Muscle layer of colon (tissue), 2 donors: ENCODE data around the gene RBM43.
"Not testable (repeated sequence)": the region's sequence is repeated elsewhere in the genome, so short reads cannot be mapped to it uniquely, and the experiment has no call there.

ENCODE experiments used
- H3K27ac ChIP-seq: one replicate; pipeline ENCODE4 v1.7.0; 2013; ENCODE audit warnings: low read depth, mild to moderate bottlenecking, low read length, moderate library complexity
- H3K27me3 ChIP-seq, 2 donors: one replicate each; pipeline ENCODE4 v1.7.0; 2013; ENCODE audit warnings: low read length in 2 of 2, mild to moderate bottlenecking in 2 of 2; ENCODE audit not compliant: insufficient read depth in 2 of 2, control insufficient read depth in 1 of 2
- H3K36me3 ChIP-seq: one replicate; pipeline ENCODE4 v1.7.0; 2013; ENCODE audit warnings: mild to moderate bottlenecking, low read length; ENCODE audit not compliant: insufficient read depth
- H3K4me1 ChIP-seq: one replicate; pipeline ENCODE4 v1.7.0; 2013; ENCODE audit warnings: mild to moderate bottlenecking, low read length; ENCODE audit not compliant: insufficient read depth
- H3K4me3 ChIP-seq, 2 donors: one replicate each; pipeline ENCODE4 v1.7.0; 2013; ENCODE audit warnings: low read length in 2 of 2, low read depth in 1 of 2, mild to moderate bottlenecking in 1 of 2, moderate library complexity in 1 of 2
- H3K9ac ChIP-seq: one replicate; pipeline ENCODE4 v1.7.0; 2013; ENCODE audit warnings: low read length
- H3K9me3 ChIP-seq: one replicate; pipeline ENCODE4 v1.7.0; 2013; ENCODE audit warnings: mild to moderate bottlenecking, low read length
- donor health status: abdominal sarcoma.
- donor health status: Adenocarcinoma of cecum.

RBM43 gene

DNA sequence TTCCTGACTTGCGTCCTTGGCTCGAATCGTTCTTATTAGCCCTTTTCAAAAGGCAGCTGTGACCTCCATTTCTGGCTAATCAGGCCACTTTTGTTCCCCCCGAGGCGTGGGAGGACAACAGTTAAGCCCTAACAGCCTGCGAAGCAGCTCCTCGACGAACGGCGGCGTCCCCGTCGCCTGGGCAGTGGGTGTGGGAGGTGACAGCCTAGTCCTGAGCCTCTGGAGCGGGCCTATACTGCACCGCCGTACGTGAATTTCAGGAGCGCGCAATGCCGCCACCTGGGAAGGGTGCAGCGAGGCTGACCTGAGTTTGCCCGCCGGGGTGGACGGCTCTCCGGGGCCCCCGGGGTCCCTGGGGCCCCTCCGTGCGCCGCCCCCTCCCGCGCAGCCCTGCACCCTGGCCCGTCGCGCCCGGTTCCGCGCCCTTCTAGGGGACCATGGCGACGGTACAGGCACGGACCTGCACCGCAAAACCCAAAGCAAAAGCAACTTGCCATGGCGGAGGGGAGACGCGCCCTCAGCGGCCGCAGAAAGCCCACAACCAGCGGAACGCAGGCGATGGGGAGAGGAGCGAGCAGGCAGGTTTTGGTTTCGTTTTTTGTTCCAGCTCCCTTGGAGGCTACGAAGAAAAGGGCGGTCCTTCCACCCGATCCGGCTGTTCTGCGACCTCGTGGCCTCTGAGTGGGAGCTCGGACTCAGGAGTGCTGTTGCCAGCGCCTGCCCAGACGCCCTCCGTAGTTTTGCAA lies at the start of gene RBM43:
TSS of gene RBM43 (minus strand) at position 633 of the 746 bp plus-strand sequence. CDS start at position 497, 136 bp downstream.
- peak within 1 kb of the TSS; percentile 97 for H3K27ac ChIP-seq
- peaks cover 11% of the 10 kb centered on the region for H3K4me1 ChIP-seq
- no peaks in the 10 kb centered on the region for H3K36me3 ChIP-seq
- peak within 1 kb of the TSS; percentile 96 to 99 for H3K4me3 ChIP-seq
- peak within 1 kb of the TSS; percentile 94 for H3K9ac ChIP-seq
- no peaks in the 10 kb centered on the region for H3K27me3 ChIP-seq
- no peaks in the 10 kb centered on the region for H3K9me3 ChIP-seq

DNA sequence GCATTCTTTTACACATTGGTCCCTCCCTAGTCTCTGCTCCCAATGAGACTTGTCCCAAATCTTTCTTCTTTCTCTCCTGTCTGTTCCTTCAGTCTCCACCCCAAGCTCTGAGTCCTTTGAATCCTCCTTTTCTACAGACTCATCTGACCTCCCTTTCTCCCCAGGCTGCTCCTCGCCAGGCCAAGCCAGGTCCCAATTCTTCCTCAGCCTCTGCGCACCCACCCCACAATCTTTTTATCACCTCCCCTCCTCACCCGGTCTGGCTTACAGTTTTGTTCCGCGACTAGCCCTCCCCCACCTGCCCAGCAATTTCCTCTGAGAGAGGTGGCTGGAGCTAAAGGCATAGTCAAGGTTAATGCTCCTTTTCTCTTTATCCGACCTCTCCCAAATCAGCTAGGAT lies 48.6 kb upstream of the RBM43 start:
- not testable (repeated sequence) for H3K36me3 ChIP-seq, H3K27ac ChIP-seq, H3K9me3 ChIP-seq, H3K4me1 ChIP-seq, H3K4me3 ChIP-seq, H3K27me3 ChIP-seq, H3K9ac ChIP-seq

DNA sequence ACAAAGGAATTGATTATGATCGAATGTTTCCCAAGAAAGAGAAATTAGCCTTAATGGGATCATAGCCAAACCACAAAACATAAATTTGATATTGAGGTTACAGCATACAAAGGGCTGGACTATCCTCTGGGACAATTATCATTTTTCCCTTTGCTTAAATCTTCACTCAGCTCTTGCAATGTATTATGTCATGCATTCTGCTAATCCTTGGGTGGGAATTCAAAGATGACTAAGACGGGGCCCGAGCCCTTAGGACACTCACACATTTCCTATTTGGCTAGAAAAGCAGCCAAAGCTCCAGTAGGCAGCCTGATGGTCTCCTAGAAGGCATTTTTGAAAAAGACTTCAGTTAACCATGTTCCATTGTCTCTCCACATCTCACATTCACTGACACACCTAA lies 45.0 kb upstream of the RBM43 start:
- Histone ChIP-seq H3K9me3 (no peaks in the 10 kb centered on the region), H3K4me3 (no peak overlapping the region), H3K27me3 (no peaks in the 10 kb centered on the region), H3K36me3 (no peaks in the 10 kb centered on the region), H3K4me1 (no peaks in the 10 kb centered on the region), H3K27ac (no peak overlapping the region), H3K9ac (no peak overlapping the region)

DNA sequence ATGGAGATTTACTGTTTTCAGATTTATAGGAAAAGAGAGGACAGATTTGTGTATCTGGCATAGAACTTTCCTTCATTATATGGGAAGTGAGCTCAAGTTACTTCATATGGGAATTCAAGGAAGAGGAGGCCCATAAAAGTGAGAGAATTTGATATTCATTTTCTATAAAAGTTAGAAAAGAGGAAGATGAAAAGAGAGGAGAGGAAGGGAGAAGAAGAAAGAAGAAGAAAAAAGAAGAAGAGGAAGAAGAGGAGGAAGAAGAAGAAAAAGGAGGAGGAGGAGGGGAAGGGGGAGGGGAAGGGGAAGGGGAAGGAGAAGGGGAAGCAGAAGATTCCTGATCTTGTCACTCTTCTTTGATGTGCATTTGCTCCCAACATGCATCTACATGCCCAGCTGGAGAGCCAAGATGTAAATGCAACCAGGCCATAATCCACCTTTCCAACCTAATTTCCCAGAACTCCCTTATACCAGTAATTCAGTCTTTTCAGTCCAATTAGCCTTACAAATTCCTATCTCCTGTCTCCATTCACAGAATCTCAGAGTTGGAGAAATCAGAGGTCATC lies 43.5 kb upstream of the RBM43 start:
- Histone ChIP-seq H3K36me3 (no peaks in the 10 kb centered on the region), H3K27ac (no peak overlapping the region), H3K9me3 (no peaks in the 10 kb centered on the region), H3K27me3 (no peaks in the 10 kb centered on the region), H3K9ac (no peak overlapping the region), H3K4me3 (no peak overlapping the region), H3K4me1 (no peaks in the 10 kb centered on the region)

DNA sequence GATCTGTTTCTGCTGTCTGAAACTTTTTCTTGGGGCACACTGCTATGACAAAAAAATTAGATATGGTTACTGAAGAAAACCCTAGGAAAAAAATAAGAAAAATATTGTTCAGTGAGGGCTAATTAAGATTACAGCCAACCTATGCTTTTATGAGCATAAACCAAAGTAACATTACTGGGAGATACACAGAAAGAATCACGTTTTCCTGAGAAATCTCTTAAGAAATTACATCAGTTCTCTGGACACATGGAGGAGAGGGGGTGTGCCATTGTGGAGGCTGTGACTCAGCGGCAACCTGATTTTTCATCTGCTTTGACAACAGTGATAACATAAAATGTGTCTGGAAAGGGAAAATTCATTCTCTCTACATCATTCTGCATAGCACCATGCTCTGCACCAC lies 41.2 kb upstream of the RBM43 start:
- no peak overlapping the region for H3K9ac ChIP-seq

DNA sequence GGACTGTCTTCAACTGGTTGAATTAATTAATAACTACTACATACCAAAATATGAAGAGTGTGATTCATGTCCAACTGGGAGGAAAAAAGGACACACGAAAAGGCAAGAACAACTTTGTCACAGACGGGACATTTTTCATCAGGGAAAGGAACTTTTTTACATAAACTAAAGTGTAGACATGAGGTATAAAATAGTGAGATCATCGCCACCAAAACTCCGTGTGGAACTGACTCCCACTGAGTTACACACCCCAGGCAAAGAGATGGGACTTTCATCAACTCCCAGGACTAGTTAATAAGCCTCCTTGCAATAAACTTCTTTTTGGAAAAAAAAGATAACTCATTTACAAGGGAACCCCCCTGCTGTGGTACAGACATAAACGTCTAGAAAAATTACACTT lies 40.7 kb upstream of the RBM43 start:
- Histone ChIP-seq H3K9me3 (no peaks in the 10 kb centered on the region), H3K9ac (no peak overlapping the region), H3K36me3 (no peaks in the 10 kb centered on the region), H3K4me3 (no peak overlapping the region), H3K4me1 (no peaks in the 10 kb centered on the region), H3K27ac (no peak overlapping the region), H3K27me3 (no peaks in the 10 kb centered on the region)

More for the DNA sequence above, 41.2 kb upstream of the RBM43 start:
- no peaks in the 10 kb centered on the region for H3K36me3 ChIP-seq
- no peak overlapping the region for H3K4me3 ChIP-seq
- H3K27me3 ChIP-seq, result no peaks in the 10 kb centered on the region
- no peaks in the 10 kb centered on the region for H3K9me3 ChIP-seq
- H3K27ac ChIP-seq, result no peak overlapping the region
- H3K4me1 ChIP-seq, result no peaks in the 10 kb centered on the region

DNA sequence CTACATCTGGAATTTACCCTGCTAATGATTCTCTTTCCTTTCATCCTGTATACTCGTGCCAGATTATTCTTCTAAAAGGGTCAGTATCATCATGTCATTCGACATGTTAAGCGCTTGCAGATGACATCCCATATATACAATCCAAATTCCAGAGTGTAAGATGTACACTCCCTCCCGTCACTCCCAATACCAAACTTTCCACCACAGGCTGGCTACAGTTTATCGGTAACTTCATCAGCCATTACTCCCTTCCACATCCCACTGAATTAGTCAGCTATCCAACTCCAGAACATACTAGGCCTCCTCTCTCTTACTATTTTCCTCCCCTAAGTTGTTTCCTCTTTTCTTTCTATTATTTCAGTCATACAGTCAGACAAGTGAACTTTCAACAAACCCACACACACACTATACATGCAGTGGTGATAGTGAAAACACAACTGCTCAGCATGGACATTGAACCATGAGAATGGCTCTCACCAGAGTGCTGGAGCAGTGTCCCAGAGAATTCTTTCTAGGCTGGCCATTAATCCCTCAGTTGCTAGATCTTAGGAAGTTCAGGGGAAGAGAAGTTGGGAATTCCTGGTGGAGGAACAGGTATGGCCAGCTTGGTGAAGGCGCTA lies 38.4 kb upstream of the RBM43 start:
- Histone ChIP-seq H3K36me3 (no peaks in the 10 kb centered on the region), H3K27me3 (no peaks in the 10 kb centered on the region), H3K4me3 (no peak overlapping the region), H3K4me1 (no peaks in the 10 kb centered on the region), H3K9ac (no peak overlapping the region), H3K27ac (no peak overlapping the region), H3K9me3 (no peaks in the 10 kb centered on the region)

DNA sequence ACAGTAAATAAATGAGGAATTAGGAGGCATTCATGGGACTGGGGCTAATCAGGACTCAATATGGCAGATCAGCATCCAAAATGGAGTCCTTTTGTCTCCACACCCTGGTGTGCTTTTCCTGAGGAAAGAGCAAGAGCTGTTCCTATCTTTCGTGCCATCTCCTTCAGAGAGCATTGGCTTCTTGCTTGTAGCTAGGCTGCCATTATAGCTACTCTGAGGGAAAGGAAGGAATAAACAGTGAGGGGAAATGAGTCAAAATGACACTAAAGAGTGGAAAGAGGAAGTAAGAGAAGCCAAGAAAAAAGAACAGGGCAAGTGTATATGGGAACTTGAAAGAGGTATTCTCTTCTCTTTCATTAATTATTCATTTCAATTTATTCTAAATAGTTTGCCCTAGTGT lies 36.2 kb upstream of the RBM43 start:
- no peaks in the 10 kb centered on the region for H3K36me3 ChIP-seq
- no peaks in the 10 kb centered on the region for H3K4me1 ChIP-seq
- H3K4me3 ChIP-seq, result no peak overlapping the region
- H3K9ac ChIP-seq, result no peak overlapping the region
- H3K9me3 ChIP-seq, result no peaks in the 10 kb centered on the region
- no peaks in the 10 kb centered on the region for H3K27me3 ChIP-seq
- no peak overlapping the region for H3K27ac ChIP-seq

DNA sequence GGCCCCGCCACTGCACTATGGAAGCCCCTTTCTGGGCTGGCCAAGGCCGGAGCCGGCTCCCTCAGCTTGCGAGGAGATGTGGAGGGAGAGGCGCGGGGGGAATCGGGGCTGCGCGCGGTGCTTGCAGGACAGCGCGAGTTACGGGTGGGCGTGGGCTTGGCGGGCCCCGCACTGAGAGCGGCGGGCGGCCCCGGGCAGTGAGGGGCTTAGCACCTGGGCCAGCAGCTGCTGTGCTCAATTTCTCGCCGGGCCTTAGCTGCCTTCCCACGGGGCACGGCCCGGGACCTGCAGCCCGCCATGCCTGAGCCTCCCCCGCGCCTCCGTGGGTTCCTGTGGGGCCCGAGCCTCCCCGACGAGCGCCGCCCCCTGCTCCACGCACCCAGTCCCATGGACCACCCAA lies 34.3 kb upstream of the RBM43 start:
- H3K27ac ChIP-seq, H3K36me3 ChIP-seq, H3K9ac ChIP-seq, H3K9me3 ChIP-seq, H3K27me3 ChIP-seq, H3K4me3 ChIP-seq, H3K4me1 ChIP-seq: not testable (repeated sequence)

DNA sequence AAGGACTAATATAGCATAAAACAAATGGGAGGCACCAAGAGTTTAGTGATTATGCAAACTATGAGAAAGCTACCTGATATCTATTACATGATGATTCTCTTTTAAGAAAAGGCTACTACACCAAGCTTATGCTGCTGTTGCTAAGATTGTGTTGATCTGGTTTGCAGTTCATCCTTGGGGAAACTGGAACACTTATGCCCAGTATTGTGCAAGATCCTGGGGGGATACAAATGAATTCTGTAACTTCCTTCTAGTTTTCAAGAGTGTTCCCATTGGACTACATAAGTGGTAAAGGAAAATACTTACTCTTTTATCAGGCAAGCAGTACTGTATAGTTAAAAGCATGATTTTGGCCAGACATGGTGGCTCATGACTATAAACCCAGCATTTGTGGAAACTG lies 30.9 kb upstream of the RBM43 start:
- no peaks in the 10 kb centered on the region for H3K27me3 ChIP-seq
- H3K9me3 ChIP-seq, result no peaks in the 10 kb centered on the region
- no peaks in the 10 kb centered on the region for H3K36me3 ChIP-seq
- H3K27ac ChIP-seq, result no peak overlapping the region
- no peak overlapping the region for H3K9ac ChIP-seq
- no peak overlapping the region for H3K4me3 ChIP-seq
- H3K4me1 ChIP-seq, result peaks cover 9% of the 10 kb centered on the region

DNA sequence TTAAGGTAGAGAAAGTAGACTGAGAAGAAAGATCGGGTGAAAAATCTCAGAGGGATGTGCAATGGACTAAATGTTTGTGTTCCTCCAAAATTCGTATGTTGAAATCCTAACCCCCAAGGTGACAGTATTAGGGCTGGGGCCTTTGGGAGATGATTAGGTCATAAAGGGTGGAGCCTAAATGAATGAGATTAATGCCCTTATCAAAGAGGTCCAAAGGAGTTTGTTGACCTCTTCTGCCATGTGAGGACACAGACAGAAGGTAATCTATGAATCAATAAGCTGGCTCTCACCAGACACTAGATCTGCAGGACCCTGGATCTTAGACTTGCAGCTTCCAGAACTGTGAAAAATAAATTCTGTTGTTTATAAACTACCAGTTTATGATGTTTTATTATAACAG lies 30.5 kb upstream of the RBM43 start:
- peaks cover 10% of the 10 kb centered on the region for H3K4me1 ChIP-seq
- no peaks in the 10 kb centered on the region for H3K36me3 ChIP-seq
- H3K9ac ChIP-seq, result no peak overlapping the region
- no peak overlapping the region for H3K4me3 ChIP-seq
- no peak overlapping the region for H3K27ac ChIP-seq
- no peaks in the 10 kb centered on the region for H3K9me3 ChIP-seq
- H3K27me3 ChIP-seq, result no peaks in the 10 kb centered on the region

DNA sequence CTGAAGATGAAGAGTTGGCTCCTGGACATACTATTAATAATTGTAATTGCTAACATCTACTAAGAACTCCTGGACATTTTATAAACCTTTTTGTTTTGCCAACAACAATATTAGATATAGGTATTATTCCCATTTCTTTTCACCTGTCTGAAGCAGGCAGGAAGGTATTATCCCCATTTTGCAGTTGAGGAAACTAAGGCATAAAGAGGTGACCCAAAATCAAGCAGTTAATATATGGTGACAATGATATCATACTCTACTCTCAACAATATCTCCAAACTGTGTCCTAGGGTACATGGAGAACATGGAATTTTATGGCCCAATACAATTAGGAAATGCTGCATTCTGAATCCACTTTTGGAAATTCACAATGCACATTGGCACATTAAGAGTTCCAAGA lies 29.6 kb upstream of the RBM43 start:
- Histone ChIP-seq H3K9ac (no peak overlapping the region), H3K27ac (no peak overlapping the region), H3K27me3 (no peaks in the 10 kb centered on the region), H3K9me3 (no peaks in the 10 kb centered on the region), H3K4me3 (no peak overlapping the region), H3K4me1 (peaks cover 10% of the 10 kb centered on the region), H3K36me3 (no peaks in the 10 kb centered on the region)
